ENCODE results near the gene KIAA1217. TPM values are rescaled to one million over a fixed set of nuclear protein-coding genes. Genes with fewer than 3 reads are reported as not detected.

The KIAA1217 gene
- total RNA-seq, 1 experiment from 2014 or later: 23.4 TPM

GRCh38 chr10:24215196-24215595 lies 6.3 kb downstream of the KIAA1217 start (continued):
- TF ChIP-seq, protein P1, sequence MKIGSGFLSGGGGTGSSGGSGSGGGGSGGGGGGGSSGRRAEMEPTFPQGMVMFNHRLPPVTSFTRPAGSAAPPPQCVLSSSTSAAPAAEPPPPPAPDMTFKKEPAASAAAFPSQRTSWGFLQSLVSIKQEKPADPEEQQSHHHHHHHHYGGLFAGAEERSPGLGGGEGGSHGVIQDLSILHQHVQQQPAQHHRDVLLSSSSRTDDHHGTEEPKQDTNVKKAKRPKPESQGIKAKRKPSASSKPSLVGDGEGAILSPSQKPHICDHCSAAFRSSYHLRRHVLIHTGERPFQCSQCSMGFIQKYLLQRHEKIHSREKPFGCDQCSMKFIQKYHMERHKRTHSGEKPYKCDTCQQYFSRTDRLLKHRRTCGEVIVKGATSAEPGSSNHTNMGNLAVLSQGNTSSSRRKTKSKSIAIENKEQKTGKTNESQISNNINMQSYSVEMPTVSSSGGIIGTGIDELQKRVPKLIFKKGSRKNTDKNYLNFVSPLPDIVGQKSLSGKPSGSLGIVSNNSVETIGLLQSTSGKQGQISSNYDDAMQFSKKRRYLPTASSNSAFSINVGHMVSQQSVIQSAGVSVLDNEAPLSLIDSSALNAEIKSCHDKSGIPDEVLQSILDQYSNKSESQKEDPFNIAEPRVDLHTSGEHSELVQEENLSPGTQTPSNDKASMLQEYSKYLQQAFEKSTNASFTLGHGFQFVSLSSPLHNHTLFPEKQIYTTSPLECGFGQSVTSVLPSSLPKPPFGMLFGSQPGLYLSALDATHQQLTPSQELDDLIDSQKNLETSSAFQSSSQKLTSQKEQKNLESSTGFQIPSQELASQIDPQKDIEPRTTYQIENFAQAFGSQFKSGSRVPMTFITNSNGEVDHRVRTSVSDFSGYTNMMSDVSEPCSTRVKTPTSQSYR (CRISPR knock-in tag; IDR thresholded peaks at IDR 0.05): no peak
- TF ChIP-seq PRRX2 (CRISPR knock-in tag; IDR thresholded peaks at IDR 0.05): no peak
- TF ChIP-seq, protein P2, sequence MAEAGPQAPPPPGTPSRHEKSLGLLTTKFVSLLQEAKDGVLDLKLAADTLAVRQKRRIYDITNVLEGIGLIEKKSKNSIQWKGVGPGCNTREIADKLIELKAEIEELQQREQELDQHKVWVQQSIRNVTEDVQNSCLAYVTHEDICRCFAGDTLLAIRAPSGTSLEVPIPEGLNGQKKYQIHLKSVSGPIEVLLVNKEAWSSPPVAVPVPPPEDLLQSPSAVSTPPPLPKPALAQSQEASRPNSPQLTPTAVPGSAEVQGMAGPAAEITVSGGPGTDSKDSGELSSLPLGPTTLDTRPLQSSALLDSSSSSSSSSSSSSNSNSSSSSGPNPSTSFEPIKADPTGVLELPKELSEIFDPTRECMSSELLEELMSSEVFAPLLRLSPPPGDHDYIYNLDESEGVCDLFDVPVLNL (CRISPR knock-in tag; IDR thresholded peaks at IDR 0.05; ENCODE audit: borderline replicate concordance, low read depth): no peak
- no peak for TF ChIP-seq MXD4 (CRISPR knock-in tag; IDR thresholded peaks at IDR 0.05; ENCODE audit: borderline replicate concordance)
- TF ChIP-seq ZNF396 (CRISPR knock-in tag; IDR thresholded peaks at IDR 0.05; ENCODE audit: borderline replicate concordance): no peak
- TF ChIP-seq JAZF1 (CRISPR knock-in tag; IDR thresholded peaks at IDR 0.05): no peak
- TF ChIP-seq GRHL2 (CRISPR knock-in tag; IDR thresholded peaks at IDR 0.05; ENCODE audit: insufficient replicate concordance, severe bottlenecking): no peak

GRCh38 chr10:24215603-24216002 lies 6.7 kb downstream of the KIAA1217 start:
- no peak for TF ChIP-seq ZNF232 (CRISPR knock-in tag; IDR thresholded peaks at IDR 0.05)
- TF ChIP-seq, protein P3, sequence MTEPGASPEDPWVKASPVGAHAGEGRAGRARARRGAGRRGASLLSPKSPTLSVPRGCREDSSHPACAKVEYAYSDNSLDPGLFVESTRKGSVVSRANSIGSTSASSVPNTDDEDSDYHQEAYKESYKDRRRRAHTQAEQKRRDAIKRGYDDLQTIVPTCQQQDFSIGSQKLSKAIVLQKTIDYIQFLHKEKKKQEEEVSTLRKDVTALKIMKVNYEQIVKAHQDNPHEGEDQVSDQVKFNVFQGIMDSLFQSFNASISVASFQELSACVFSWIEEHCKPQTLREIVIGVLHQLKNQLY (CRISPR knock-in tag; IDR thresholded peaks at IDR 0.05): no peak
- TF ChIP-seq ZNF671 (CRISPR knock-in tag; IDR thresholded peaks at IDR 0.05): no peak
- TF ChIP-seq NFATC4 (CRISPR knock-in tag; IDR thresholded peaks at IDR 0.05): no peak
- Mint-ChIP-seq H3K9me3 (peaks cover 6% of the 10 kb centered on the region), H3K27me3 (ENCODE audit: low read depth) (no peaks in the 10 kb centered on the region), H3K27ac (peak overlapping the region; percentile 4), H3K36me3 (peaks cover 12% of the 10 kb centered on the region), H3K4me3 (no peak overlapping the region), H3K4me1 (peaks cover 53% of the 10 kb centered on the region)
- CTCF ChIA-PET: interaction anchor here (0.7 to 1.4 kb wide), 2 partner anchors 14 to 145 kb away, joined by 3 to 4 read pairs; no protein-coding TSS in a partner anchor
- POLR2A ChIA-PET: no interaction called here
- ATAC-seq (peak; percentile 38; the same call in 1 of the 2 replicates), DNase-seq (ENCODE audit: low spot score) (no peak)

DNA sequence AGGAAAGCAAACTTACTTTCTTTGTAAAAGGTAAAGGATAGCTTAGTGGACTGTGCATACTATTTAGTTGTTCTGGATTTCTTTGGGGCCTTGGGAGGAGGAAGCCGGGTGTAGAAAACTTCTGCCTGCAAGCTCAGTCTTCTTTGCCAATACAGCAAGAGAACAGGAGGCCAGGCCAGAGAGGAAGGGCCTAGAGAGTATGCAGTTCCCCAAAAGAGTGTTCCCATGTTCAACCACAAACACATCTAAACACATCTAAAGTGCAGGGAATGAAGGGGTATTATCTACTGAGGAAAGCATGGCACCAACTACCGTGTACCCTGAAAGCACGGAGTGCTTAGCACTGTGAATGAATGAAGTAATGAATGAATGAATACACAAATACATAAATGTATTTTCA lies 11.0 kb downstream of the KIAA1217 start:
- CTCF ChIA-PET: no interaction called here
- POLR2A ChIA-PET: no interaction called here
- H3K27me3 Mint-ChIP-seq (ENCODE audit: low read depth): no peaks in the 10 kb centered on the region
- H3K36me3 Mint-ChIP-seq: peaks cover 20% of the 10 kb centered on the region
- H3K9me3 Mint-ChIP-seq: peaks cover 2% of the 10 kb centered on the region; the same call in 1 of the 2 replicates
- DNase-seq (ENCODE audit: low spot score) (no peak), ATAC-seq (no peak)
- H3K27ac Mint-ChIP-seq: no peak overlapping the region
- H3K4me3 Mint-ChIP-seq: no peak overlapping the region
- peaks cover 52% of the 10 kb centered on the region for H3K4me1 Mint-ChIP-seq
- TF ChIP-seq, protein P4, sequence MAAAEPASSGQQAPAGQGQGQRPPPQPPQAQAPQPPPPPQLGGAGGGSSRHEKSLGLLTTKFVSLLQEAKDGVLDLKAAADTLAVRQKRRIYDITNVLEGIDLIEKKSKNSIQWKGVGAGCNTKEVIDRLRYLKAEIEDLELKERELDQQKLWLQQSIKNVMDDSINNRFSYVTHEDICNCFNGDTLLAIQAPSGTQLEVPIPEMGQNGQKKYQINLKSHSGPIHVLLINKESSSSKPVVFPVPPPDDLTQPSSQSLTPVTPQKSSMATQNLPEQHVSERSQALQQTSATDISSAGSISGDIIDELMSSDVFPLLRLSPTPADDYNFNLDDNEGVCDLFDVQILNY (CRISPR knock-in tag; IDR thresholded peaks at IDR 0.05): no peak
- TF ChIP-seq, protein P5, sequence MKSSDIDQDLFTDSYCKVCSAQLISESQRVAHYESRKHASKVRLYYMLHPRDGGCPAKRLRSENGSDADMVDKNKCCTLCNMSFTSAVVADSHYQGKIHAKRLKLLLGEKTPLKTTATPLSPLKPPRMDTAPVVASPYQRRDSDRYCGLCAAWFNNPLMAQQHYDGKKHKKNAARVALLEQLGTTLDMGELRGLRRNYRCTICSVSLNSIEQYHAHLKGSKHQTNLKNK (CRISPR knock-in tag; IDR thresholded peaks at IDR 0.05): no peak
- TF ChIP-seq MXD4 (CRISPR knock-in tag; IDR thresholded peaks at IDR 0.05; ENCODE audit: borderline replicate concordance) (no peak), SOX15 (CRISPR knock-in tag; IDR thresholded peaks at IDR 0.05) (no peak), ZNF532 (CRISPR knock-in tag; IDR thresholded peaks at IDR 0.05; ENCODE audit: borderline replicate concordance) (no peak), ZNF512 (CRISPR knock-in tag; IDR thresholded peaks at IDR 0.05; ENCODE audit: borderline replicate concordance) (no peak), IRF2 (CRISPR knock-in tag; IDR thresholded peaks at IDR 0.05; ENCODE audit: borderline replicate concordance, low read depth) (no peak)
